GM12878 (cell line): ENCODE measurements around the gene CHMP1B. TPM values are rescaled to one million over a fixed set of nuclear protein-coding genes. Genes with fewer than 3 reads are reported as not detected.

Source experiments
- ATAC-seq: fragments of 200-7000 bp; cut with Tn5 transposase; 3 replicates; pipeline ENCODE4 v1.9.1; 2020; ENCODE audit warnings: mild to moderate bottlenecking, moderate library complexity
- BruUV-seq: library from RNA; stranded (reverse); fragments of 400-500 nt; replicated peaks from 2 replicates; lab custom pipeline; 2021; lab: Mats Ljungman, UMichigan
- CTCF ChIA-PET: fragments of 300-600 bp; sonication (Branson Sonifier 250); formaldehyde crosslinking; extraction: SDS; loops from one replicate; lab custom pipeline; 2021; ENCODE audit warnings: inconsistent platforms; lab: Yijun Ruan, JAX
- POLR2A ChIA-PET: fragments of 350-600 bp; formaldehyde crosslinking; extraction: SDS; loops from one replicate; lab custom pipeline; 2021; ENCODE audit warnings: inconsistent platforms; lab: Charles Lee
- RAD21 ChIA-PET: fragments of 300-600 bp; sonication (Branson Sonifier 250); formaldehyde crosslinking; loops from one replicate; lab custom pipeline; 2023; ENCODE audit warnings: antibody characterized with exemption; ENCODE audit not compliant: unreplicated experiment; lab: Charles Lee
- SMC1A ChIA-PET: fragments of 300-600 bp; sonication (Branson Sonifier 250); formaldehyde crosslinking; loops from one replicate; lab custom pipeline; 2023; ENCODE audit not compliant: unreplicated experiment, uncharacterized antibody; lab: Charles Lee
- DNase-seq: peaks from one replicate; pipeline ENCODE4 v3.0.0-alpha.2; 2011; ENCODE audit warnings: low read depth, low spot score
- FAIRE-seq: peaks from 3 replicates; lab custom pipeline; 2011; peaks lifted over from hg19 to GRCh38; lab: Jason Lieb, UNC
- H2AFZ ChIP-seq: 2 replicates; pipeline ENCODE4 v1.6.0; 2011; ENCODE audit warnings: low read depth, low read length, control low read depth; ENCODE audit not compliant: control insufficient read depth
- H3K27ac ChIP-seq: 2 replicates; pipeline ENCODE4 v1.5.1; 2011; ENCODE audit warnings: control low read depth; ENCODE audit not compliant: control insufficient read depth, insufficient read depth
- H3K27me3 ChIP-seq, 2 experiments: replicated peaks in 1 of 2; 2 replicates each; pipeline versions ENCODE4 v1.6.0 to v1.6.1; 2011; ENCODE audit warnings: low read length in 1 of 2; ENCODE audit not compliant: control insufficient read depth in 2 of 2, insufficient read depth in 2 of 2
- H3K36me3 ChIP-seq, 2 experiments: 2 replicates each; pipeline ENCODE4 v1.5.1; 2011; ENCODE audit warnings: low read length in 1 of 2; ENCODE audit not compliant: control insufficient read depth in 2 of 2, insufficient read depth in 2 of 2
- H3K4me1 ChIP-seq: 2 replicates; pipeline ENCODE4 v1.6.1; 2011; ENCODE audit warnings: mild to moderate bottlenecking, low read length, moderate library complexity, mixed read lengths; ENCODE audit not compliant: control insufficient read depth, insufficient read depth
- H3K4me2 ChIP-seq: 2 replicates; pipeline ENCODE4 v1.6.0; 2011; ENCODE audit warnings: control low read depth; ENCODE audit not compliant: control insufficient read depth, insufficient read depth
- H3K4me3 ChIP-seq: fragments of 200-600 bp; sonication (generic); 2 replicates; pipeline ENCODE4 v1.5.1; 2016
- H3K79me2 ChIP-seq: 2 replicates; pipeline ENCODE4 v1.6.0; 2011; ENCODE audit warnings: low read length; ENCODE audit not compliant: control insufficient read depth, insufficient read depth
- H3K9ac ChIP-seq: 2 replicates; pipeline ENCODE4 v1.8.0; 2011; ENCODE audit warnings: low read length, control low read depth, mixed read lengths; ENCODE audit not compliant: control insufficient read depth, insufficient read depth
- H3K9me3 ChIP-seq: replicated peaks from 3 replicates; pipeline ENCODE4 v1.5.1; 2011; ENCODE audit warnings: mild to moderate bottlenecking, low read length; ENCODE audit not compliant: control insufficient read depth, insufficient read depth
- H4K20me1 ChIP-seq: 2 replicates; pipeline ENCODE4 v1.6.0; 2011; ENCODE audit not compliant: control insufficient read depth, insufficient read depth
- ATF7 ChIP-seq: fragments of 450-650 bp; IDR thresholded peaks from 2 replicates; pipeline ENCODE4 v1.6.1; 2016; ENCODE audit warnings: low read depth, mild to moderate bottlenecking
- IKZF1 ChIP-seq: fragments of 450-650 bp; conservative IDR thresholded peaks from 2 replicates; pipeline ENCODE4 v1.6.1; 2017; ENCODE audit warnings: antibody characterized with exemption, mild to moderate bottlenecking
- IKZF2 ChIP-seq, 2 experiments: fragments of 450-650 bp; IDR thresholded peaks; 2 replicates each; pipeline ENCODE4 v1.6.1; 2017; ENCODE audit warnings: mild to moderate bottlenecking in 2 of 2, moderate library complexity in 2 of 2
- MLLT1 ChIP-seq: fragments of 450-650 bp; IDR thresholded peaks from 2 replicates; pipeline ENCODE4 v1.6.1; 2016; ENCODE audit warnings: mild to moderate bottlenecking
- NR2F1 ChIP-seq: fragments of 450-650 bp; conservative IDR thresholded peaks from 2 replicates; pipeline ENCODE4 v1.6.1; 2017; ENCODE audit warnings: mild to moderate bottlenecking
- NRF1 ChIP-seq: conservative IDR thresholded peaks from 2 replicates; pipeline ENCODE4 v1.6.1; 2011; ENCODE audit warnings: mild to moderate bottlenecking, low read depth, low read length, improper control_type of control experiment
- SKIL ChIP-seq: fragments of 450-650 bp; IDR thresholded peaks from 2 replicates; pipeline ENCODE4 v1.6.1; 2017; ENCODE audit warnings: mild to moderate bottlenecking, low read depth, inconsistent platforms; ENCODE audit not compliant: poor library complexity, severe bottlenecking
- TARDBP ChIP-seq: IDR thresholded peaks from 2 replicates; pipeline ENCODE4 v1.6.1; 2016; ENCODE audit warnings: borderline replicate concordance
- USF2 ChIP-seq: IDR thresholded peaks from 2 replicates; pipeline ENCODE4 v1.6.1; 2011; ENCODE audit warnings: low read depth, low read length, improper control_type of control experiment, borderline replicate concordance
- WGBS: methylation state at CpG from one replicate; pipeline ENCODE4 v1.1.6; 2016; ENCODE audit warnings: low lambda C conversion rate; ENCODE audit not compliant: insufficient replicate concordance, insufficient coverage; ENCODE audit errors: missing lambda C conversion rate; 5-methylcytosine and 5-hydroxymethylcytosine counted together
- in situ Hi-C: fragments of 300-500 bp; cut with MboI; formaldehyde crosslinking; loops from 9 replicates; pipeline ENCODE4 v1.14.3; 2018; ENCODE audit warnings: mixed read lengths
- intact Hi-C: fragments of 100-400 bp; cut with micrococcal nuclease; formaldehyde crosslinking; loops from one replicate; pipeline ENCODE4 v1.14.2; 2022; ENCODE audit not compliant: unreplicated experiment
- polyA plus RNA-seq, 11 experiments: library from polyadenylated mRNA; depleted of rRNA in 4 of 11; unstranded in 6 of 11; stranded (reverse) in 5 of 11; fragments of >200 nt; fragmentation: Nextera tagmentation in 4 of 11; fragmentation: Illumina TruSeq in 1 of 11; extraction: Ambion mirVana in 4 of 11; extraction: Trizol in 1 of 11; gene quantifications; 1 replicate in 1 of 11; 2 replicates in 10 of 11; pipeline versions ENCODE4 v1.2.1 to v1.2.3, GENCODE V29; 2011 to 2016; ENCODE audit warnings: inconsistent platforms in 2 of 11, missing spikeins in 2 of 11, low read depth in 1 of 11
- total RNA-seq, 4 experiments: library from RNA; depleted of rRNA in 3 of 4; stranded (reverse); fragments of >200 nt in 3 of 4; fragmentation: Illumina TruSeq in 1 of 4; extraction: Trizol in 1 of 4; gene quantifications; 2 replicates each; pipeline versions ENCODE4 v1.2.1 to v1.2.3, GENCODE V29; 2013 to 2021

The CHMP1B gene
- total and polyA plus RNA-seq, 10 of the 15 experiments (the other 5 are each of a cell fraction or from before 2014, with no cell fraction given), result 8.5 to 24.0 (median 18.6) TPM

GRCh38 chr18:11828786-11829432 lies 22.3 kb upstream of the CHMP1B start (continued):
- TF ChIP-seq MLLT1 (no peak), TARDBP (no peak), IKZF2 (IDR thresholded peaks at IDR 0.05) (peak; percentile 46 to 65; a peak in 2 of 4 replicates), ATF7 (0 out of 2 replicates have a peak, but pooled peaks have one; percentile 30), IKZF1 (peak; percentile 52)

- 37% methylated on average over 4 of the region's 4 CpGs for WGBS
- no TSS peak for BruUV-seq
- no peak for FAIRE-seq
- CTCF ChIA-PET, result no interaction called here
- ATAC-seq, result no peak
- Histone ChIP-seq H3K79me2 (no peaks in the 10 kb centered on the region), H3K4me2 (no peak overlapping the region), H3K27ac (no peak overlapping the region), H3K9me3 (no peaks in the 10 kb centered on the region), H3K27me3 (no peaks in the 10 kb centered on the region), H2AFZ (no peak overlapping the region), H3K4me3 (no peak overlapping the region), H3K36me3 (no peaks in the 10 kb centered on the region), H4K20me1 (no peaks in the 10 kb centered on the region), H3K9ac (no peak overlapping the region), H3K4me1 (no peaks in the 10 kb centered on the region)
- DNase-seq, result no peak
- SMC1A ChIA-PET, result no interaction called here
- POLR2A ChIA-PET, result no interaction called here
- in situ Hi-C loops, result no loop called here
- no peak for TF ChIP-seq SKIL
- no peak for TF ChIP-seq USF2
- no peak for TF ChIP-seq IKZF1
- TF ChIP-seq NRF1, result no peak
- no peak for TF ChIP-seq NR2F1
- intact Hi-C loops, result no loop called here
- RAD21 ChIA-PET, result no interaction called here
Measured at GRCh38 chr18:11830585-11830984, 20.6 kb upstream of the CHMP1B start.
